ENCODE measurements around the gene HLA-DQA1.
"Not testable (repeated sequence)": the region's sequence is repeated elsewhere in the genome, so short reads cannot be mapped to it uniquely, and the experiment has no call there.

The HLA-DQA1 gene

GRCh38 chr6:32668226-32668747, 31.1 kb downstream of the HLA-DQA1 start:
- TF ChIP-seq, protein P1, sequence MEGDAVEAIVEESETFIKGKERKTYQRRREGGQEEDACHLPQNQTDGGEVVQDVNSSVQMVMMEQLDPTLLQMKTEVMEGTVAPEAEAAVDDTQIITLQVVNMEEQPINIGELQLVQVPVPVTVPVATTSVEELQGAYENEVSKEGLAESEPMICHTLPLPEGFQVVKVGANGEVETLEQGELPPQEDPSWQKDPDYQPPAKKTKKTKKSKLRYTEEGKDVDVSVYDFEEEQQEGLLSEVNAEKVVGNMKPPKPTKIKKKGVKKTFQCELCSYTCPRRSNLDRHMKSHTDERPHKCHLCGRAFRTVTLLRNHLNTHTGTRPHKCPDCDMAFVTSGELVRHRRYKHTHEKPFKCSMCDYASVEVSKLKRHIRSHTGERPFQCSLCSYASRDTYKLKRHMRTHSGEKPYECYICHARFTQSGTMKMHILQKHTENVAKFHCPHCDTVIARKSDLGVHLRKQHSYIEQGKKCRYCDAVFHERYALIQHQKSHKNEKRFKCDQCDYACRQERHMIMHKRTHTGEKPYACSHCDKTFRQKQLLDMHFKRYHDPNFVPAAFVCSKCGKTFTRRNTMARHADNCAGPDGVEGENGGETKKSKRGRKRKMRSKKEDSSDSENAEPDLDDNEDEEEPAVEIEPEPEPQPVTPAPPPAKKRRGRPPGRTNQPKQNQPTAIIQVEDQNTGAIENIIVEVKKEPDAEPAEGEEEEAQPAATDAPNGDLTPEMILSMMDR (IDR thresholded peaks at IDR 0.05), result no peak
- Histone ChIP-seq H3K27ac (peak overlapping the region; percentile 68), H2AFZ (no peak overlapping the region), H3K4me2 (ENCODE audit: low read length) (no peak overlapping the region), H3K4me1 (no peaks in the 10 kb centered on the region), H3K9me3 (ENCODE audit: control insufficient read depth, low read length) (no peaks in the 10 kb centered on the region), H3K79me2 (no peaks in the 10 kb centered on the region), H3K9ac (no peak overlapping the region), H3K36me3 (ENCODE audit: control insufficient read depth, insufficient read depth, low read length) (no peaks in the 10 kb centered on the region), H3K4me3 (ENCODE audit: low read depth, low read length) (no peak overlapping the region), H3K27me3 (ENCODE audit: control insufficient read depth, insufficient read depth, low read length) (no peaks in the 10 kb centered on the region)

DNA sequence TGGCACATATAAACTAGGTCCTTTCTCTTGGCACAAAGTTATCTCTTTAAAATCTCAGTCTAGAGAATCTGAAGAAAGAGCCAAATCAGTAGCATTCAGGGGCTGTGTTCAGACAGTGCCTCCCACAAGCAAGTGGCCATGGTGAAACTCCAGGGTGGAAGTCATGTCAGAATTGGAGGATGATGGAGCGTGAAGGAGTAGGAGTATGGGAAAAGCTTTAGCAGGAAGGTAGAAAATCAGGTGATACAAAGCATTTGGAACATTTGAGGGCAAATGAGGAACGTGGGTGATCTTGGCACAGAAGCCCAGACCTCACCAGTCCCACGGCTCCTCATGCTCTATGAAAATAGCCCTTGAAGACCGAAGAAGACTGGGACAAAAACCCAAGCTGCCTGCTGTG, 32.0 kb downstream of the HLA-DQA1 start:
- Histone ChIP-seq H3K4me2 (ENCODE audit: low read length) (no peak overlapping the region), H3K36me3 (ENCODE audit: control insufficient read depth, insufficient read depth, low read length) (no peaks in the 10 kb centered on the region), H3K79me2 (no peaks in the 10 kb centered on the region), H3K4me1 (no peaks in the 10 kb centered on the region), H3K4me3 (ENCODE audit: low read depth, low read length) (no peak overlapping the region), H3K9ac (no peak overlapping the region), H3K27me3 (ENCODE audit: control insufficient read depth, insufficient read depth, low read length) (no peaks in the 10 kb centered on the region), H3K9me3 (ENCODE audit: control insufficient read depth, low read length) (no peaks in the 10 kb centered on the region), H2AFZ (no peak overlapping the region), H3K27ac (no peak overlapping the region)
- TF ChIP-seq, protein P1 (IDR thresholded peaks at IDR 0.05), result no peak

GRCh38 chr6:32669893-32670292, 32.7 kb downstream of the HLA-DQA1 start:
- no peaks in the 10 kb centered on the region for H3K4me1 ChIP-seq
- no peaks in the 10 kb centered on the region for H3K79me2 ChIP-seq
- H3K9me3 ChIP-seq (ENCODE audit: control insufficient read depth, low read length), result no peaks in the 10 kb centered on the region
- no peaks in the 10 kb centered on the region for H3K36me3 ChIP-seq (ENCODE audit: control insufficient read depth, insufficient read depth, low read length)
- H3K4me2 ChIP-seq (ENCODE audit: low read length), result no peak overlapping the region
- H3K4me3 ChIP-seq (ENCODE audit: low read depth, low read length), result no peak overlapping the region
- no peak overlapping the region for H2AFZ ChIP-seq
- TF ChIP-seq, protein P1 (IDR thresholded peaks at IDR 0.05), result no peak
- H3K9ac ChIP-seq, result no peak overlapping the region
- no peaks in the 10 kb centered on the region for H3K27me3 ChIP-seq (ENCODE audit: control insufficient read depth, insufficient read depth, low read length)
- no peak overlapping the region for H3K27ac ChIP-seq

- not testable (repeated sequence) for H3K79me2 ChIP-seq; H3K27me3 ChIP-seq (ENCODE audit: control insufficient read depth, insufficient read depth, low read length); H3K4me2 ChIP-seq (ENCODE audit: low read length); H3K4me3 ChIP-seq (ENCODE audit: low read depth, low read length); H3K27ac ChIP-seq; H3K4me1 ChIP-seq; H3K36me3 ChIP-seq (ENCODE audit: control insufficient read depth, insufficient read depth, low read length); H2AFZ ChIP-seq; H3K9me3 ChIP-seq (ENCODE audit: control insufficient read depth, low read length); H3K9ac ChIP-seq
These were observed 34.7 kb downstream of the HLA-DQA1 start for GRCh38 chr6:32671908-32672307.

DNA sequence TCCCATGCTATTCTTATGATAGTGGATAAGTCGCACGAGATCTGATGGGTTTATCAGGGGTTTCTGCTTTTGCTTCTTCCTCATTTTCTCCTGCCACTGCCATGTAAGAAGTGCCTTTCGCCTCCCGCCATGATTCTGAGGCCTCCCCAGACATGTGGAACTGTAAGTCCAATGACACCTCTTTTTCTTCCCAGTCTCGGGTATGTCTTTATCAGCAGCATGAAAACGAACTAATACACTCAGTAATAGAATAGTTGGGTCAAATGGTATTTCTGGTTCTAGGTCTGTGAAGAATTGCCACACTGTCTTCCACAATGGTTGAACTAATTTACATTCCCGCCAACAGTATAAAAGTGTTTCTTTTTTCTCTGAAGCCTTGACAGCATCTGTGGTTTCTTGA, 36.9 kb downstream of the HLA-DQA1 start:
- not testable (repeated sequence) for H3K27ac ChIP-seq; H3K4me1 ChIP-seq; H3K36me3 ChIP-seq (ENCODE audit: control insufficient read depth, insufficient read depth, low read length); H3K4me3 ChIP-seq (ENCODE audit: low read depth, low read length); H3K27me3 ChIP-seq (ENCODE audit: control insufficient read depth, insufficient read depth, low read length); H3K79me2 ChIP-seq; H3K4me2 ChIP-seq (ENCODE audit: low read length); H2AFZ ChIP-seq; H3K9me3 ChIP-seq (ENCODE audit: control insufficient read depth, low read length); H3K9ac ChIP-seq

GRCh38 chr6:32679492-32679891, 42.3 kb downstream of the HLA-DQA1 start:
- Histone ChIP-seq H3K4me3 (ENCODE audit: low read depth, low read length) (no peak overlapping the region), H3K4me2 (ENCODE audit: low read length) (no peak overlapping the region), H3K36me3 (ENCODE audit: control insufficient read depth, insufficient read depth, low read length) (no peaks in the 10 kb centered on the region), H3K79me2 (no peaks in the 10 kb centered on the region), H3K27me3 (ENCODE audit: control insufficient read depth, insufficient read depth, low read length) (no peaks in the 10 kb centered on the region), H2AFZ (no peak overlapping the region), H3K27ac (no peak overlapping the region), H3K9ac (no peak overlapping the region), H3K4me1 (no peaks in the 10 kb centered on the region), H3K9me3 (ENCODE audit: control insufficient read depth, low read length) (no peaks in the 10 kb centered on the region)
- TF ChIP-seq, protein P1 (IDR thresholded peaks at IDR 0.05), result no peak
